K562 (cell line): ENCODE data around the gene FAM118B. TPM values are rescaled to one million over a fixed set of nuclear protein-coding genes. Genes with fewer than 3 reads are reported as not detected.

Experiments
- BRD4 ChIP-seq: fragments of 200-600 bp; sonication (generic); IDR thresholded peaks from 2 replicates; pipeline ENCODE4 v1.6.1; 2017; ENCODE audit warnings: inconsistent platforms
- BRD9 ChIP-seq: fragments of 450-650 bp; IDR thresholded peaks from 2 replicates; pipeline ENCODE4 v1.6.1; 2018; ENCODE audit warnings: low read depth; ENCODE audit not compliant: partially characterized antibody
- CBX5 ChIP-seq: IDR thresholded peaks from 2 replicates; pipeline ENCODE4 v1.6.1; 2014; ENCODE audit warnings: low read depth, borderline replicate concordance
- CEBPG ChIP-seq, 3 experiments: fragments of 200-800 bp in 1 of 3; sonication (Bioruptor generic) in 1 of 3; sonication (generic) in 1 of 3; formaldehyde crosslinking in 1 of 3; IDR thresholded peaks in 2 of 3; conservative IDR thresholded peaks in 1 of 3; 2 replicates each; pipeline versions ENCODE4 v1.6.1 to v1.8.0; 2016 to 2022; ENCODE audit warnings: missing compliant biosample characterization in 2 of 3, missing genetic modification characterization in 2 of 3, mild to moderate bottlenecking in 1 of 3, missing genetic modification reagents in 1 of 3
- CREB3 ChIP-seq: fragments of 450-650 bp; conservative IDR thresholded peaks from 2 replicates; pipeline ENCODE4 v1.6.1; 2016; ENCODE audit warnings: missing genetic modification characterization, low read depth, mild to moderate bottlenecking, missing compliant biosample characterization, moderate library complexity
- E2F3 ChIP-seq: fragments of 250-450 bp; sonication (Bioruptor Pico); IDR thresholded peaks from 2 replicates; pipeline ENCODE4 v1.4.0; 2020; ENCODE audit warnings: mild to moderate bottlenecking
- ERF ChIP-seq: fragments of 450-650 bp; formaldehyde crosslinking; IDR thresholded peaks from 2 replicates; pipeline ENCODE4 v1.4.0; 2020; ENCODE audit warnings: mild to moderate bottlenecking, mixed read lengths
- GTF2A2 ChIP-seq: IDR thresholded peaks from 2 replicates; pipeline ENCODE4 v1.6.1; 2016; ENCODE audit warnings: mild to moderate bottlenecking, missing genetic modification characterization, missing compliant biosample characterization
- HINFP ChIP-seq: fragments of 450-650 bp; conservative IDR thresholded peaks from 2 replicates; pipeline ENCODE4 v1.6.1; 2016; ENCODE audit warnings: missing genetic modification characterization, low read depth, mild to moderate bottlenecking, control low read depth, missing compliant biosample characterization
- NCOA2 ChIP-seq, 2 experiments: fragments of 450-650 bp; IDR thresholded peaks; 2 replicates each; pipeline ENCODE4 v1.6.1; 2018; ENCODE audit warnings: mild to moderate bottlenecking in 2 of 2, moderate library complexity in 1 of 2; ENCODE audit not compliant: partially characterized antibody in 2 of 2
- NFATC3 ChIP-seq: fragments of 450-650 bp; IDR thresholded peaks from 2 replicates; pipeline ENCODE4 v1.6.1; 2017; ENCODE audit warnings: mild to moderate bottlenecking
- OTX1 ChIP-seq: fragments of 450-650 bp; formaldehyde crosslinking; IDR thresholded peaks from 2 replicates; pipeline ENCODE4 v1.4.0; 2022; ENCODE audit warnings: mild to moderate bottlenecking
- TCF7L2 ChIP-seq: fragments of 150-350 bp; IDR thresholded peaks from 2 replicates; pipeline ENCODE4 v1.6.1; 2016; ENCODE audit warnings: low read depth, mild to moderate bottlenecking, low read length, moderate library complexity
- ZKSCAN3 ChIP-seq: fragments of 250-450 bp; sonication (Bioruptor Pico); IDR thresholded peaks from 2 replicates; pipeline ENCODE4 v1.4.0; 2020
- ZMIZ1 ChIP-seq, 2 experiments: fragments of 150-350 bp in 1 of 2; IDR thresholded peaks; 2 replicates each; pipeline ENCODE4 v1.6.1; 2012 to 2016; ENCODE audit warnings: low read depth in 2 of 2, low read length in 2 of 2, mild to moderate bottlenecking in 1 of 2, moderate library complexity in 1 of 2
- ZNF143 ChIP-seq: sonication (generic); formaldehyde crosslinking; IDR thresholded peaks from 2 replicates; pipeline ENCODE4 v1.9.0; 2022; ENCODE audit warnings: mild to moderate bottlenecking, missing genetic modification reagents
- polyA plus RNA-seq, 8 experiments: library from polyadenylated mRNA; depleted of rRNA in 4 of 8; stranded (reverse) in 5 of 8; unstranded in 3 of 8; fragments of >200 nt; fragmentation: Nextera tagmentation in 2 of 8; fragmentation: Illumina TruSeq in 1 of 8; extraction: Ambion mirVana in 2 of 8; extraction: Trizol in 1 of 8; gene quantifications; 2 replicates each; pipeline versions ENCODE4 v1.2.1 to v1.2.3, GENCODE V29; 2011 to 2014; ENCODE audit warnings: inconsistent platforms in 1 of 8, missing spikeins in 1 of 8
- total RNA-seq, 7 experiments: library from RNA; depleted of rRNA in 6 of 7; stranded (reverse); fragments of >200 nt in 6 of 7; fragmentation: Illumina TruSeq in 2 of 7; extraction: Trizol in 2 of 7; gene quantifications; 2 replicates each; pipeline versions ENCODE4 v1.2.1 to v1.2.3, GENCODE V29; 2011 to 2021; ENCODE audit warnings: low replicate concordance in 1 of 7
- TF ChIP-seq, protein P1 (sequence below): fragments of 450-650 bp; formaldehyde crosslinking; conservative IDR thresholded peaks from 2 replicates; pipeline ENCODE4 v1.4.0; 2022; ENCODE audit warnings: mild to moderate bottlenecking, missing genetic modification characterization
- TF ChIP-seq, protein P2 (sequence below): fragments of 250-450 bp; sonication (Bioruptor Pico); IDR thresholded peaks from 2 replicates; pipeline ENCODE4 v1.8.0; 2022; ENCODE audit warnings: inconsistent platforms

FAM118B gene
- total and polyA plus RNA-seq, 9 of the 15 experiments (the other 6 are each of a cell fraction or from before 2014, with no cell fraction given), result 12.0 to 49.0 (median 22.1) TPM

DNA sequence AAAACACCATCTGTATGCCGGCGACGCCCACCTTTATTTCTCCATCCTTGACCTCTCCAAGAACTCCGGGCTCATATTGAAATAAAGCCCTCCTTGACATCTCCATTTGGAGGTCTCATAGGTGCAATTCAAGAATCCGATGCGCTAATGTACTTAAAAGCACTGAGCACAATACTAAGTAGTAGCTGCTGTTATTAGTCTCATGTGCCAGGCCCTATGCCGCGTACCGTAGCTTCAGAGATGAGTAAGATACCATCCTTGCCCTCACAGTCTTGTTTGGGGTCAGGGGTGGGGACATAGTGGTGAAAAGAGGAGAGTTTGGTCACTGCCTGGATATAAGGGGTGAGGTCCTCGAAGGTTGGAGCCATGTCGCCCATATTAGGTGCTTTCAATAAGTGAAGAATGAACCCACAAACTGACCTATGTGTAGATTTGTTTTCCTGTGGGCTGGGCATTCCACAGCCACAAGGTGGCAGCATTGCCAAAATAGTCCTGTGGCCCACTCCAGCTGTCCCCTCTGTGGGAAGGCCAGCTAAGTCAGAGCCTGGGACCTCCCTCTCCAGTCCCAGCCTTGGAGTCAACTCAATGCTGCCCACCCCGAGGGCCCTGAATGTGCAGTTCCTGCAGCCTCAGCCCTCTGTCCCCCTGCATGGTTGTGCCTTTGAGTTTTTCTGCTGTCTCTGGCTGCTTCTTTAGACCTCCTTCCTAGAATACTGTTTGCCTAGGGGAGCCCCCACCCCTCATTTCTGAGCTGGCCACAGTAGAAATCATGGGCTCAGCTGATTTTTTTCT is 98.8 kb downstream of the FAM118B start (continued):
- TF ChIP-seq CREB3 (tag), result no peak
- no peak for TF ChIP-seq TCF7L2
- no peak for TF ChIP-seq BRD9
- no peak for TF ChIP-seq ERF
- TF ChIP-seq, protein P1, sequence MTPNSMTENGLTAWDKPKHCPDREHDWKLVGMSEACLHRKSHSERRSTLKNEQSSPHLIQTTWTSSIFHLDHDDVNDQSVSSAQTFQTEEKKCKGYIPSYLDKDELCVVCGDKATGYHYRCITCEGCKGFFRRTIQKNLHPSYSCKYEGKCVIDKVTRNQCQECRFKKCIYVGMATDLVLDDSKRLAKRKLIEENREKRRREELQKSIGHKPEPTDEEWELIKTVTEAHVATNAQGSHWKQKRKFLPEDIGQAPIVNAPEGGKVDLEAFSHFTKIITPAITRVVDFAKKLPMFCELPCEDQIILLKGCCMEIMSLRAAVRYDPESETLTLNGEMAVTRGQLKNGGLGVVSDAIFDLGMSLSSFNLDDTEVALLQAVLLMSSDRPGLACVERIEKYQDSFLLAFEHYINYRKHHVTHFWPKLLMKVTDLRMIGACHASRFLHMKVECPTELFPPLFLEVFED (CRISPR knock-in tag), result no peak
- TF ChIP-seq ZKSCAN3, result no peak
- no peak for TF ChIP-seq E2F3 (CRISPR knock-in tag)
- TF ChIP-seq OTX1 (CRISPR knock-in tag), result no peak
- TF ChIP-seq ZMIZ1 (IDR thresholded peaks at IDR 0.05; ENCODE audit: low read depth in 2 of 2, low read length in 2 of 2), result no peak
- TF ChIP-seq CEBPG (CRISPR knock-in tag; IDR thresholded peaks at IDR 0.05), result no peak
- no peak for TF ChIP-seq CEBPG (tag; conservative IDR thresholded peaks at IDR 0.05 in 1 of 2, IDR thresholded peaks at IDR 0.05 in 1 of 2)
- no peak for TF ChIP-seq BRD4
- TF ChIP-seq NCOA2 (IDR thresholded peaks at IDR 0.05; ENCODE audit: partially characterized antibody in 2 of 2), result no peak
- no peak for TF ChIP-seq NFATC3
- no peak for TF ChIP-seq GTF2A2 (tag)
- TF ChIP-seq ZNF143 (CRISPR knock-in tag), result no peak
- TF ChIP-seq HINFP (tag), result no peak
- TF ChIP-seq, protein P2, sequence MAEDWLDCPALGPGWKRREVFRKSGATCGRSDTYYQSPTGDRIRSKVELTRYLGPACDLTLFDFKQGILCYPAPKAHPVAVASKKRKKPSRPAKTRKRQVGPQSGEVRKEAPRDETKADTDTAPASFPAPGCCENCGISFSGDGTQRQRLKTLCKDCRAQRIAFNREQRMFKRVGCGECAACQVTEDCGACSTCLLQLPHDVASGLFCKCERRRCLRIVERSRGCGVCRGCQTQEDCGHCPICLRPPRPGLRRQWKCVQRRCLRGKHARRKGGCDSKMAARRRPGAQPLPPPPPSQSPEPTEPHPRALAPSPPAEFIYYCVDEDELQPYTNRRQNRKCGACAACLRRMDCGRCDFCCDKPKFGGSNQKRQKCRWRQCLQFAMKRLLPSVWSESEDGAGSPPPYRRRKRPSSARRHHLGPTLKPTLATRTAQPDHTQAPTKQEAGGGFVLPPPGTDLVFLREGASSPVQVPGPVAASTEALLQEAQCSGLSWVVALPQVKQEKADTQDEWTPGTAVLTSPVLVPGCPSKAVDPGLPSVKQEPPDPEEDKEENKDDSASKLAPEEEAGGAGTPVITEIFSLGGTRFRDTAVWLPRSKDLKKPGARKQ (CRISPR knock-in tag), result no peak
- no peak for TF ChIP-seq CBX5
